GM19397 (cell line): ENCODE data around the gene GRID2.

Experiments used
- ATAC-seq: cut with Tn5 transposase; IDR thresholded peaks from one replicate; pipeline ENCODE4 v1.9.1; 2021; ENCODE audit warnings: mild to moderate bottlenecking, moderate library complexity; ENCODE audit not compliant: unreplicated experiment

Gene GRID2

DNA sequence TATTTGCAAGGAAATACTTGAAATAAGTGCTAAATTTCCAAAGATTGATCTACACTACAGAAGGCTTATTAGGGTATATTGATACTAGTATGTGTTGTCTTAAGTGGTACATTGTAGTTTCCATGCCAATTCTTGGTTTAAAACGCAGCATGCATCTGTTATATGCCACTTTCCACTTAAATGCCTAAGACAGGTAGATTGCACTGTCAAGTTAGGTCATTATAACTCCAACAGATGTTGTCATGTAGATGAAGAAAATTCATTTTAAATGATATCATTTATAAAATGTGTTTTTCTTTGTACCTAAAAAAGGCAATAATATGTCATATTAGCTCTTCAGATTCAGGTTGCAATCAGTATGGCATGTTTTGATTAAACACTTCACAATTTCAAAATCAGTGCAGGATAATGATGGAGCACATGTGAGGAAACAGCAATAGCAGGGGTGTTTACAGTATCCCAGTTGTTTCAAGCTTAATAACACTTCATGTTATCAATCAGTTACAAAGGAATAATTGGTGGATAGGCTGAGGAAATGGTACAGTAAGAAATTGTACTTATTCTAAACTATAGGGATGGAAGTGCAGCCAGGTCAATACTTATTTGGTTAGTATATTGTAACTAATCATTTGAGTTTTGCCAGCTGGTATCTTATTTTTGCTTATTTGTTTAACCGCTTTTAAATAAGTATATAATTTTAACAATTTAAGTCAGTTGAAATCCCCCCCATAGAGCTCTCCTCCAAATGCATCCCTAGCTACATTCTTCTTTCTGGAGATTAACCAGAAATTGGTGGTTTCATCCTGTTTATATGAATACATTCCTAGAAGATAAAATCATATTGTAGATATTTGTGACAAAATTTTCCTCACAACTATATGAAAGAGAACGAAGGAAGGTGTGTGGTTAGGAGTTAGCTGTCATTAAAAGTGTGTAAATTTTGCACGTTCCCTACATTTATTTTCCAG, 1070.4 kb downstream of the GRID2 start:
- ATAC-seq = no peak

DNA sequence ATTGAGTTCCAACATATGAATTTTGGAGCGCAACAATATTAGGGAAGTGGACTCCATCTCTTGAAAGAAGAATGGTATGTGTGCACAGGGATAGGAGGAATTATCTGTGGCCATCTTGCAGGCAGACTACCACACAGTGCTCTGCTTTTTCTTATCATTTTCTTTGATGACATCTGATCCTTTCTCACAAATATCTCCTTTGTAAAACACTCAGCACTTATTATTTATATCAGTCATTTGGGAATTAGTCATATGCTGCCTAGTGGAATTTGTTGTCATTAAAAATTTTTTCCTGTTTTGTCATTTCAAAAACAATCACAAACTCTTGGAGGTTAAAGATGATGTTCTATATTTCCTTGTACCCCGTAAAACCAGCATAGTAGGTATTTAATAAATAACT, 1080.5 kb downstream of the GRID2 start:
- no peak for ATAC-seq

DNA sequence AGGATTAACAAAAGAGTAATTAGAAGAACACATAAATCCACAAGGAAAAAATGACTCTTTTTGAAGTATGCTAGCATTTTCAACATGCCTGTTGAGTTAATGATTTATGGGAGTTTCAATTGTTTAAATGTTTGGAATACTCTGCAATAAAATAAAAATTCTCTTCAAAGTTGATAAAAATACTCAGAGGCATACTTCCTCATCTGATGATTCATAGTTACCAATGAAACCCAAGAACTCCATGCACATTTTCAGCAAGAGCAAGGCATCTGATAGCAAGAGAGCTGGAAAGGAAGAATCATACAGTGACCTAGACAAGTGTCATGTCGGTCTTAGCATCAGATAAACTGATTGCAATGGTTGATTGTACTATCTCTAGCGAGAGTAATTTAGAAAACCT, 1081.1 kb downstream of the GRID2 start:
- ATAC-seq = no peak

DNA sequence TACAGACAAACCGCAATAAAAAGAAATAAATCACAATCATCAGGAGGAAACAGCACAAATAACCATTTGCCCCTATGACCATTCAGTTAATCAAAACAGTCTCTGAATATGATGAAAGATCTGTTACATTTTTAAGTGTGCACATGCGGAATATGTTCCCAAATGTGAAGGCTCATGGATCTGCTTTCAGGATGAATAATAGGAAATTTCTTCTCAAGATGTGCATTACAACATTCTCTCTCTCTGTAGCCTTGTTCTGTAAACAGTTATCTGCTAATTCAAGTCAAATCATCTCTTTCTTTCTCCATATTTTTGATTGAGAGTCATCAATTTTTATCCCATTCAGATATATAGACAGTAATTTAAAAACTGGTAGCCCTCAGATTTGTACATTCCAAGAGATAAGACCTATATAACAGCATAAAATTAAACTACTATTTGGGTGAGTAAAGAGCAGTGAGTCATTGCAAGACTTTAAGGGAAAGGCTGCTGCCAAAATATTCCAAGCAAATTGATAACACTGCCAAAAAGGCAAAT, 1090.8 kb downstream of the GRID2 start:
- ATAC-seq = no peak

DNA sequence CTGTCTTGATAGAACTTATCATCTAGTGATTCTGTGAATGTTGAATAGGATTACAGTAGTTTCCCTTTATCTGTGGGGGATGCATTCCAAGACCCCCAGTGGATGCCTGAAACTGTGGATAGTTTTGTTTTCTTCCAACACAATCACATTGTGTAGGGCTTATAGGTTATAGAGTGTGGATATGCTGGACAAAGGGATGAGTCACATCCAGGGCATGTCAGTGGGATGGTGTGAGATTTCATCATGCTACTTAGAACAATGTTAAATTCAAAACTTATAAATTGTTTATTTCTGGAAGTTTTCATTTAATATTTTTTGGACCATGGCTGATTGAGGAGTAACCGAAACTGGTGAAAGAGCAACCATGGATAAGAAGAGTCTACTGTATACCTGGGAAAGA, 1092.5 kb downstream of the GRID2 start:
- no peak for ATAC-seq

DNA sequence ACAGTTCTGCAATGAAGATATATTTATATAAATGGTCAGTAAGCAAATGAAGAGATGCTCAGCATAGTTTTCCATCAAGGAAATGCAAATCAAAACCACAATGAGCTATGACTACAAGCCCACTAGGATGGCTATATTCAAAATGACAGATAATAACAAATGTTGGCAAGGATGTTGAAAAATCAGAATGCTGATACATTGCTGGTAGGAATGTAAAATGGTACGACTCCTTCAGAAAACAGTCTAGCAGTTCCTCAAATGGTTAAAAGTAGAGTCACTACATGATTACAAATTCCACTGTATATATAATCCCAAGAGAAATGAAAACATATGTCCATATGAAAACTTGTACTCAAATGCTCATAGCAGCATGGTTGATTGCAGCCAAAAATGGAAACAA, 1099.8 kb downstream of the GRID2 start:
- ATAC-seq = no peak

DNA sequence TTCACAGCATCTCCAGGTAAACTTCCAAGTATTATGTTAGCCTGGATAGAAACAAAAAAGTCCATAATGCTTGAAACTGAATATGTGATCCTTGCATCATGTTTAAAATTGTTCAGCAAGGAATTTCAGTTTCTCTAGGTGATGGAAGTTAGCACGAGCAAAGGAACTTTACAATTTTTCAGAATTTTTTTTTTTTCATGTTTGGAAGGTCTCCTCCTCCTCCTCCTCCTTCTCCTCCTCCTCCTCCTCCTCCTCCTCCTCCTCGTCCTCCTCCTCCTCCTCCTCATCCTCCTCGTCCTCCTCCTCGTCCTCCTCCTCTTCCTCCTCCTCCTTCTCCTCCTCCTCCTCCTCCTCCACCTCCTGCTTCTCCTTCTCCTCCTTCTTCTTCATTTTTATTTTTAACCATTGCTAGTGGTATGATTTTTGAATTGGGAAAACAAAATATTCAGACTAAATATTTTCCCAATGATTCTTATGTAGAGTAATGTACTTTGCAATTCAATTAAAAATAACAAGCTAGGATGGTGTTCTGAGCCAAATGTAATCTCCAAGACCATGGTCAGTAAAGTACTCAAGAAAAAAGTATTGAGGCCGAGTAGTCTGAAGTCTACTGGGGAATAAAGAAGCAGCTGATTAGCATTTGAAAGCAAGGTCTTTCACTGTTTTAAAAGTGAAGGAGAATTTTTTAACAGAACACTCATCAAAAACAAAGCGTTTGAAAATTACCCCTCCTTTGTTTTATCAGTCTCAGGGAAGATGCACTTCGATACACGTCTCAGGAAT, 1103.9 kb downstream of the GRID2 start:
- no peak for ATAC-seq

DNA sequence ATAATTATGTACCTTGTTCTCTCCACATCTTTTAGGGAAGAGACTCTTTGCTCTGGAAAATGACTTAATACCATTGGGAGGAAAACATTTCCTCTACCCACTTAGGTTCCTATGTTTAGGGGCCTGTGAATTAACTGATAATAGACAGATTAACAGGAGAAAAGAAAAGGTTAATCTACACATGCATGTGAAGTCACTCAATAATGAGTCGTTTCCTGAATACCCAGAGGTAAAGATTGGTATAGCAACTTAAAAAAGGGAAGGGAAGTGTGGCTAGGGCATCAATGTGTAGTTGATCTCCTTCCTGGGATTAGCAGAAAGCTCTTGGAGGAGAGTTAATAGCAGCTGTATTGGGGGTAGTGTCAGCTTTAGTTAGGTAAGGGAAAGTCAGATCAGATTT, 1105.3 kb downstream of the GRID2 start:
- no peak for ATAC-seq

DNA sequence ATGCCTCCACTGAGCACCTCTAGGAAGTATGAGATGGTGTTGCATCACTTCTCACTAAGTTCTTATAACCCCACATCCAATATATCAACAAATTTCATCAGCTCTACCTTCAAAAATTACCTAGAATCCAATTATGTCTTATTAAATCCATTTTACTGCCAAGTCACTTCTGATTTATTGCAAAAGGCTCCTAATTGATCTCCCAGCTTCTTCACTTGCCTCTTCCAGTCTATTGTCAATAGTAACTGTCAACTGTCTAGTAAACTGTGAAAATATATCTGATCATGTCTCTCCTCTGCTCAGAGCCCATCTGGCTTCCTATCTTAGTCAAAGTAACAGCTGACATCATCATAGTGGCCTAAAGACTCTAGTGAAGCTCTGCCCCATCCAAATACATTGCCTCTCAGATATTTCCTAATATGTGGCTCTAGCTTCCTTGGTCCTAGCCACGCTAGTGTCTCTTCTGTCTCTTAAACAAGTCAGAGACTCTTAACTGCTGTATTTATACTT, 1110.3 kb downstream of the GRID2 start:
- no peak for ATAC-seq

DNA sequence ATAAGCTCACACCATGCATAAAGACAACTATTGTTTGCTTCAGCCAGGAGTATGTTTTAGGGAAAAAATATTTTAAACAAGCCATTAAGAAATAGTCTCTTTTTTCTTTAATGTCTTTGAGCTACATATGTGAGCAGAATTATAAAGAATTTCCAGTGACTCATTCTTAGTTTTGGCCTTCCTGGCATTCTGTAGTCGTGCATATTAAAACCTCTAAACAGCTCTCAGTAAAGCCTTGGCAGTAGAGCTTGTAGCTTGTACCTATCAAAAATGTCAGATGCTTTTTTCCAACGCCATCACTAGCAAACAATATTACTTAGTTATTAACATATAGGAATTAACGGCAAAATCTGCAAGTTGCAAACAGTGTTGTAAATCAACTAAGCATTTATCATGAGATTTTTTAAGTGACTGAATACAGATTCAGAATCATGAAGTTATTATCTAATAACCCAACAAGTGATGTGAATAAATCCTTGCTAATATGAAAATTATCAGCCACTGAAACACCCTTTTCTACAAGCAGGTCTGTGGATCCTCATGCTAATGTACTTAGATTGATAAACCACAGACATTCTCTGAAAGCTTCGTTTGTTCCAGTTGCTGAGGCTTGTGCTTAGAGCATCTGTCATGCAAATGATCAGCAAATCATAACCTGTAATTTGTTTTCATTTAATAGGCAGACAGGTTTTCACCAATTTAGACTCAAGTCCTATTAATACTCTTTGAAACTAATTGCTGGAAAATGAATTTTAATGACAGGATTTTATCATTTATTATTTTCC, 1112.8 kb downstream of the GRID2 start:
- ATAC-seq = no peak

DNA sequence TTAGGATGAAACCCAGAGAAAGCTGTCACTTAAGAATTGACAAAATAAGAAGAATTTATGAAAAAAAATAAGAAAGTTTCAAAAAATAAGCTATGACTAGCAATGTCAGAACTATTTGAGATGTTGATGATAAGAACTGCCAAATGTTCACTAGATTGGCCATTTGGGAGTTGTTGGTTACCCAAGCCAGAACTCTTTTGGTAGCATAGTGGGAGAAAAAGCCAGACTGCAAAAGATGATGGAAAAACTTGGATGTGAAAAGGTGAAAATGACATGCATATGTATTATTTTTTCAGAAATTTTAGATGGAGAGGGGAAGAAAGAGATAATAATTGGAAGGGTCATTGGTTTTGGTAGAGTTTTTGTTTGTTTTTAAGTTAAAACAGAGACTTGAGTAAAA, 1127.6 kb downstream of the GRID2 start:
- ATAC-seq = no peak

DNA sequence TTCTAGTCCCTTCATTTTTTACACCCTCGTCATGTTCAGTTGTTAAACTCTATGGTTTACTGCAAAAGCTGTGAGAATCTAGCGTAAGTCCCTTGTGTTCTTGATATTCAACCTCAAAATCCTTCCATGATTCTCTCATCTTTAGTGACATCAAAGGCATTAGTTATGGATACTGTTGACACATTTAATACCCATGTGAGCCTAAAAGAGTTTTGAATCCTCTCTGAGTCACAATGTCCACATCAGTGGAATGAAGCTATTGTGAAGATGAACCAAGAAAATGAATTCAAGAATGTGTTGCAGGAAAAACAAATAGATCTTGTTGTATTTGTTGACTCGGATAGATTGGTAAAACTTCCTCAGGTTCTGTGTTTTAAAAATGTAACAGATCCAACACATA, 1130.1 kb downstream of the GRID2 start:
- no peak for ATAC-seq

DNA sequence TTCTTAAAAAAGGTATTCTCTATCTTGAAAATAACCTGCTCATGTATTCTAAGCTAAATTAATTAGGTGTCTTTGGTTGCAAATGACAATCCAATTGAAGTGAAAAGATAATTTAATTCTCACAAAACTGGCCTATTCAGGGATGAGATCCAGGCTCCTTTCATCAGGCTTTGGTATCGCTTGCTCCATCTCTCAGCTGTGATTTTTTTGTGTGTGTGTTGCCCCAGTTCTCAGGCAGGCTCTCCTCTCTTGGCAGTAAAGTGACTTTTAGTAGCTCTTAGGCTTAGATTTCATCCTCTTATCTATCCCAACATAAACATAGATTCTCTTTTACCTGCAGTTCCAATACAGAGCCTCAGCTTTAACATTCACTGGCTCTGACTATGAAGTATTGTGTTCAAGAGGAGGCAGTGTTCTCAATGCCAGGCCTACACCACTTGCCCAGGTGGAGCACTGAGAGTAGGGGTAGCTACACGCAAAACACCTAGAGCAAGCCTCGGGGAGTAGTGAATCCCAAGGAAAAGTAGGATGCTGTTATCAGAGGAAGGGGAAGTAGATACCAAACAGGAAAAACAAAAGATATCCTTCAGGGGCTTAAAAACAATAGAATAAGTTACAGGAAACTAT, 1132.3 kb downstream of the GRID2 start:
- ATAC-seq = no peak

DNA sequence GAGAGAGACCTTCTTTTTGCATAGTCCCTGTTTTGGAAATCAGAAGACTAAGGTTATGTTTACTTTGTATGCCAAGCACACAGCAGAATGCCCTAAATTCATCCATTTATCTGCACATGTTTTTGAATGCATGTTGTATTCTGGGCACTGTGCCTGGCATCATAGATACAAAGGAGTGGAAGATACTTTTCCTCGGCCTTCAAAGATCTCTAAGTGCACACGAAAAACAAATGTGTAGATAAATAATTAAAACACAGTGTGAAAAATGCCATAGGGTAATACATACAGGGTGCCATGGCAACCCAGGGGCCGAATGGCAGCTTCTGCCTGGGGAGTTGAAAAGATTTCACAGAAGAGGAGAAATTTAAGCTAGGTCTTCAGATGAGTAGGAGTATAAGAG, 1134.2 kb downstream of the GRID2 start:
- no peak for ATAC-seq

DNA sequence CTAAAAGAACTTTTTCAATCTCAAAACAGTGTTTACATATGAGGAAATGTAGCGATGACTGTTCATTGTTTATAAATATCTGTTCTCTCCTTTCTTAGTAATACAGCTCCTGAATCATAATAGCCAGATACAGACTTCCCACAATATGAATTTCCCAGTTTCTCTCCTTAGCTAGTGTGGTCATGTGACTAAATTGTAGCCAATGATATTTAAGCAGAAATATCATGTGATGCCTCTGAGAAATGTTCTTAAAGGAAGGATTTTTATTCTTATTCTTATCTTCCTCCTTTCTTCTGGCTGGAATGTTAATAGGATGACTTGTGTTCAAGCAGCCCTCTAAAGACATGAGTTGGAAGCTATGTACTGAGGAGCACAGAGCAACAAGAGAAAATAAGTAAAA, 1141.1 kb downstream of the GRID2 start:
- ATAC-seq = no peak

DNA sequence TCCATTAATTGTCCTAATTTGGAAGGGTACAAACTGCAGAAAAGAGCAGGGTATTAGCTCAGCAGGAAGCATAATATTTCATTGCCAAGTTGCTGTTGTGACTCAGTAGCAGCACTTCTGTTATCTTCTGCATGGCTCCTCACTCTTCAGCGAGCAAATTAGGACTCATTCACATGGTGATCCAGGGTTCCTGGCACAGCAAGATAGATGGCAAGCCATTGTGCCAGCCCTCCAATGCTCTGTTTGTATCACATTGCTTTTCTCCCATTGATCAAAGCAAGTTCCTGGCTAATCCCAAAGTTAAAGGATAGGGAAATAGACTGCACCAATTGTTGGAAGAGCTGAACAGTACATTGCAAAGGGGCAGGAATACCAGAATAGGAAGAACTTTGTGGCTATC, 1142.3 kb downstream of the GRID2 start:
- no peak for ATAC-seq

DNA sequence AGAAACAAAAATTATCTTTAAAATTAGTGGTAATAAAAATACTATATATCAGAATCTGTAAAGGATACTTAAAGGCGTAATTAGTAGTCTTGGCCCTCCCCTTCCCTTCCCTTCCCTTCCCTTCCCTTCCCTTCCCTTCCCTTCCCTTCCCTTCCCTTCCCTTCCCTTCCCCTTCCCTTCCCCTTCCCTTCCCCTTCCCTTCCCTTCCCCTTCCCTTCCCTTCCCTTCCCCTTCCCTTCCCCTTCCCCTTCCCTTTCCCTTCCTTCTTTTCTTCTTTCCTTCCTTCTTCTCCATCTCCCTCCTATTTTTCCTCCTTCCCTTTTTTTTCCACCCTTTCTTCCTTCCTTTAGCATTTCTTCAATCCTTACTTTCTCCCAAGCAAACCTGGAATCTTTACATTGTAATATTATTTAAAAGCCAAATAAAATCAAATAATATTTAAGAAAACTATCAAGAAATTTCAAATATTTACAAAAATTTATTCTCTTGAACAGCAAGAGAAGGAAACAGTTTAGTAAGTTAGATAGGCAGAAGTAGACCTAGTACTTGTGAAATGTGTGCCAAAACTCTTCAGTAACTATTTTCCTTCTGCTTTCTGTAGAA, 1145.0 kb downstream of the GRID2 start:
- no peak for ATAC-seq

DNA sequence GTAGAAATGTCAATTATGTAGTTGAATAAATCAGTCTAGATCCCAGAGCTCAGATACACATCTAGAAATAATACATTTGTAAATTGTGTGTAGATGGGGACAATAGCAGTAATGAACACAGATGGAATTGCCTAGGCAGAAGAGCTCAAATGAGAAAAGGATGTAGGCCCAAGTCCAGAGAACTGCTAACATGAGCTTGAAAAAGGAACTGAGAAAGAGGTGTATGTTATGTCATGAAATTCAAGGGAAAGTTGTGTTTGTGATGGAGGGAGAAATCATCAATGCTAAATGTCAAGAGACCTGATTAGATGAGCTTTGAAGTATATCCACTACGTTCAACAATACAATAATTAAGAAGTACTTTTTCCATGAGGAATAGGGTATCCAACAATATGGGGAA, 1148.2 kb downstream of the GRID2 start:
- no peak for ATAC-seq

DNA sequence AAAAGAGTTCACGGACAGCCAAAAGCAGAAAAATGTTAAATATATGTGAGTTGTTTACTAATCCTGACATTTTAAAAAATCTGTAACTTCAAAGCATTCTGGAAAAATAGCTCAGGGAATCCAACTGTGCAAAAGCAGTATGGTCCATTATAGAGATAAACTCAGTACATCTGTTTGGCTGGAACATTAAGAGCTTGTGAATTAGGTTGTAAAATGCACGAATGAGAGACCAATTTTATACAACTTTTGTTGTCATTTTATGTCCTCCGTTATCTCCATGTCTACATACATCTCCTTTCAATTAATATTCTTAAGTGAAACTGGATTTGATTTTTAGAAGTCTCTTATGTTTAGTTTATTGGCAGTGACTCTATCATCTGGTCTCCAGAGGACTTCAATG, 1157.8 kb downstream of the GRID2 start:
- no peak for ATAC-seq

DNA sequence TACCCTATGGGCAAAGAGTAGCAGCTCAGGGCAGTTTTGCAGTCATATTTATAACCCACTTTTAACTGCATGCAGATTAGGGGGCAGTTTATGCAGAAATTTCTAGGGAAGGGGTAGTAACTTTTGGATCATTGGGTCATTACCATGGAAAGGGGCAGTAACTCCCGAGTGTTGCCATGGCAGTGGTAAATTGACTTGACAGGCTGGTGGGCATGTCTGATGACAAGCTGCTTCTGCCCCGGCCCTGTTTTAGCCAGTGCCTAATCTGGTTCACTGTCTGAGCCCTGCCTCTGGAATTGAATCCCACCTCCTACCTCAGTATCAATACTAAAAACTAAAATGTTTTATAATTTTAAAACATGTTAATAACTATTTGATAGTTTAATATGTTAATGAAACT, 1162.7 kb downstream of the GRID2 start:
- ATAC-seq = no peak
